SHP77 treated with DMSO at 0.1 percent for 48 hours (cell line): Measurements from ENCODE around the gene DUSP15.
"Not testable (repeated sequence)": the region's sequence is repeated elsewhere in the genome, so short reads cannot be mapped to it uniquely, and the experiment has no call there.

Experiments used
- DNase-seq: peaks from one replicate; lab custom pipeline; 2025; lab: John Stamatoyannopoulos, UW

DUSP15 gene

GRCh38 chr20:31869942-31870725, at the start of gene DUSP15, which contains the start of gene TTLL9:
Gene DUSP15, minus strand, starts transcription at chr20:31870527. Its CDS starts 190 bp downstream, at chr20:31870337.
Gene TTLL9, plus strand, starts transcription at chr20:31870634. Its CDS starts 493 bp downstream, at chr20:31871127.
- no peak for DNase-seq

- DNase-seq: no peak
Observed at GRCh38 chr20:31919410-31920155, 49.3 kb upstream of the DUSP15 start.

GRCh38 chr20:31918466-31919105, 48.3 kb upstream of the DUSP15 start:
- DNase-seq: no peak

- DNase-seq: not testable (repeated sequence)
Observed at GRCh38 chr20:31917962-31918412, 47.7 kb upstream of the DUSP15 start.

- DNase-seq: no peak
Observed at GRCh38 chr20:31916708-31917107, 46.4 kb upstream of the DUSP15 start.

- no peak for DNase-seq
Observed at GRCh38 chr20:31915491-31916280, 45.4 kb upstream of the DUSP15 start.

- DNase-seq: no peak
Observed at GRCh38 chr20:31914170-31914569, 43.8 kb upstream of the DUSP15 start.

- DNase-seq: no peak
Observed at GRCh38 chr20:31913431-31914157, 43.3 kb upstream of the DUSP15 start.

GRCh38 chr20:31910071-31910803, 39.9 kb upstream of the DUSP15 start:
- DNase-seq: no peak

- DNase-seq: no peak
Observed at GRCh38 chr20:31909253-31910070, 39.1 kb upstream of the DUSP15 start.

- no peak for DNase-seq
Observed at GRCh38 chr20:31908424-31908823, 38.1 kb upstream of the DUSP15 start.

- DNase-seq: no peak
Observed at GRCh38 chr20:31908016-31908415, 37.7 kb upstream of the DUSP15 start.

- DNase-seq: no peak
Observed at GRCh38 chr20:31907046-31907445, 36.7 kb upstream of the DUSP15 start.

GRCh38 chr20:31906001-31906400, 35.7 kb upstream of the DUSP15 start:
- DNase-seq: no peak

- no peak for DNase-seq
Observed at GRCh38 chr20:31903627-31904386, 33.5 kb upstream of the DUSP15 start.

GRCh38 chr20:31901615-31902014, 31.3 kb upstream of the DUSP15 start:
- DNase-seq: no peak

GRCh38 chr20:31897541-31897940, 27.2 kb upstream of the DUSP15 start:
- no peak for DNase-seq

- no peak for DNase-seq
Observed at GRCh38 chr20:31896049-31896448, 25.7 kb upstream of the DUSP15 start.
